ENCODE data around the gene EXT2. TPM values are rescaled to one million over a fixed set of nuclear protein-coding genes. Genes with fewer than 3 reads are reported as not detected.

The EXT2 gene
- total RNA-seq, 1 donor from 2014 or later = 67.7 TPM

GRCh38 chr11:44079376-44079775 lies 16.1 kb upstream of the EXT2 start:
- H3K79me2 ChIP-seq (ENCODE audit: insufficient read depth, low read length) = no peaks in the 10 kb centered on the region
- H3K9me3 ChIP-seq (ENCODE audit: insufficient read depth, low read depth, low read length) = no peaks in the 10 kb centered on the region
- no peaks in the 10 kb centered on the region for H3K27me3 ChIP-seq (ENCODE audit: insufficient read depth, low read length)
- Mint-ChIP-seq H3K27ac (ENCODE audit: unreplicated experiment) (peak overlapping the region; percentile 36), H3K27me3 (ENCODE audit: low read depth, unreplicated experiment) (peaks cover 4% of the 10 kb centered on the region), H3K4me1 (ENCODE audit: low read depth, unreplicated experiment) (no peaks in the 10 kb centered on the region), H3K9me3 (ENCODE audit: unreplicated experiment) (peaks cover 3% of the 10 kb centered on the region), H3K36me3 (ENCODE audit: low read depth, unreplicated experiment) (peaks cover 41% of the 10 kb centered on the region), H3K4me3 (ENCODE audit: unreplicated experiment) (peak overlapping the region; percentile 5)
- H3K4me1 ChIP-seq (ENCODE audit: insufficient read depth, low read length) = no peaks in the 10 kb centered on the region
- H4K20me1 ChIP-seq (ENCODE audit: insufficient read depth, low read length) = no peaks in the 10 kb centered on the region
- H3K27ac ChIP-seq (ENCODE audit: low read depth, low read length) = no peak overlapping the region
- no peak for DNase-seq (ENCODE audit: low read depth)
- H3K4me2 ChIP-seq (ENCODE audit: low read length) = no peak overlapping the region
- no peak for TF ChIP-seq EZH2 (IDR thresholded peaks at IDR 0.05; ENCODE audit: insufficient read depth, low read length)
- TF ChIP-seq, protein P1, sequence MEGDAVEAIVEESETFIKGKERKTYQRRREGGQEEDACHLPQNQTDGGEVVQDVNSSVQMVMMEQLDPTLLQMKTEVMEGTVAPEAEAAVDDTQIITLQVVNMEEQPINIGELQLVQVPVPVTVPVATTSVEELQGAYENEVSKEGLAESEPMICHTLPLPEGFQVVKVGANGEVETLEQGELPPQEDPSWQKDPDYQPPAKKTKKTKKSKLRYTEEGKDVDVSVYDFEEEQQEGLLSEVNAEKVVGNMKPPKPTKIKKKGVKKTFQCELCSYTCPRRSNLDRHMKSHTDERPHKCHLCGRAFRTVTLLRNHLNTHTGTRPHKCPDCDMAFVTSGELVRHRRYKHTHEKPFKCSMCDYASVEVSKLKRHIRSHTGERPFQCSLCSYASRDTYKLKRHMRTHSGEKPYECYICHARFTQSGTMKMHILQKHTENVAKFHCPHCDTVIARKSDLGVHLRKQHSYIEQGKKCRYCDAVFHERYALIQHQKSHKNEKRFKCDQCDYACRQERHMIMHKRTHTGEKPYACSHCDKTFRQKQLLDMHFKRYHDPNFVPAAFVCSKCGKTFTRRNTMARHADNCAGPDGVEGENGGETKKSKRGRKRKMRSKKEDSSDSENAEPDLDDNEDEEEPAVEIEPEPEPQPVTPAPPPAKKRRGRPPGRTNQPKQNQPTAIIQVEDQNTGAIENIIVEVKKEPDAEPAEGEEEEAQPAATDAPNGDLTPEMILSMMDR (IDR thresholded peaks at IDR 0.05; ENCODE audit: insufficient read depth, low read depth, low read length) = no peak
- H3K36me3 ChIP-seq (ENCODE audit: insufficient read depth, low read length) = no peaks in the 10 kb centered on the region
- no peak overlapping the region for H2AFZ ChIP-seq (ENCODE audit: low read depth, low read length)
- no peak overlapping the region for H3K4me3 ChIP-seq (ENCODE audit: insufficient read depth, low read depth, low read length)
- FAIRE-seq = no peak
- H3K9ac ChIP-seq (ENCODE audit: low read length) = no peak overlapping the region

DNA sequence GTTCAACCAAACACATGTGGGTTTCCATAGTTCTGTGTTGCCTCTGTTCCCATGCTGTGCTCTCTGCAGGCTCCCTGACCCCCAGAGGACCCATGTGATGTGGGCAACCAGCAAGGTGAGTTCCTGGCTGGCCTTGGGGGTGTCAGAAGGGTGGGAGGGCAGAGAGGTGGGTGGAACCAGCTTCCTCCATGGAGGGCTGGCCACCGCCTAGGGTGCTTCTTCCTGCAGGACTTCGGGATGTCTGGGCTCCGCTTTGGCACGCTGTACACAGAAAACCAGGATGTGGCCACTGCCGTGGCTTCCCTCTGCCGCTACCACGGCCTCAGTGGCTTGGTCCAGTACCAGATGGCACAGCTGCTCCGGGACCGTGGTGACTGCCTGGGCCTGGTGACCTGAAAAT lies 14.5 kb upstream of the EXT2 start:
- Mint-ChIP-seq H3K27me3 (ENCODE audit: low read depth, unreplicated experiment) (peaks cover 4% of the 10 kb centered on the region), H3K4me1 (ENCODE audit: low read depth, unreplicated experiment) (no peaks in the 10 kb centered on the region), H3K4me3 (ENCODE audit: unreplicated experiment) (no peak overlapping the region), H3K27ac (ENCODE audit: unreplicated experiment) (no peak overlapping the region), H3K36me3 (ENCODE audit: low read depth, unreplicated experiment) (peaks cover 32% of the 10 kb centered on the region), H3K9me3 (ENCODE audit: unreplicated experiment) (peaks cover 7% of the 10 kb centered on the region)
- no peak overlapping the region for H3K4me3 ChIP-seq (ENCODE audit: insufficient read depth, low read depth, low read length)
- no peaks in the 10 kb centered on the region for H3K36me3 ChIP-seq (ENCODE audit: insufficient read depth, low read length)
- H3K4me1 ChIP-seq (ENCODE audit: insufficient read depth, low read length) = no peaks in the 10 kb centered on the region
- H3K27me3 ChIP-seq (ENCODE audit: insufficient read depth, low read length) = no peaks in the 10 kb centered on the region
- no peaks in the 10 kb centered on the region for H3K79me2 ChIP-seq (ENCODE audit: insufficient read depth, low read length)
- FAIRE-seq = no peak
- H3K27ac ChIP-seq (ENCODE audit: low read depth, low read length) = no peak overlapping the region
- no peaks in the 10 kb centered on the region for H4K20me1 ChIP-seq (ENCODE audit: insufficient read depth, low read length)
- no peak overlapping the region for H3K4me2 ChIP-seq (ENCODE audit: low read length)
- no peak for DNase-seq (ENCODE audit: low read depth)
- TF ChIP-seq, protein P1 (IDR thresholded peaks at IDR 0.05; ENCODE audit: insufficient read depth, low read depth, low read length) = no peak
- no peak for TF ChIP-seq EZH2 (IDR thresholded peaks at IDR 0.05; ENCODE audit: insufficient read depth, low read length)
- H2AFZ ChIP-seq (ENCODE audit: low read depth, low read length) = no peak overlapping the region
- no peaks in the 10 kb centered on the region for H3K9me3 ChIP-seq (ENCODE audit: insufficient read depth, low read depth, low read length)
- H3K9ac ChIP-seq (ENCODE audit: low read length) = no peak overlapping the region

DNA sequence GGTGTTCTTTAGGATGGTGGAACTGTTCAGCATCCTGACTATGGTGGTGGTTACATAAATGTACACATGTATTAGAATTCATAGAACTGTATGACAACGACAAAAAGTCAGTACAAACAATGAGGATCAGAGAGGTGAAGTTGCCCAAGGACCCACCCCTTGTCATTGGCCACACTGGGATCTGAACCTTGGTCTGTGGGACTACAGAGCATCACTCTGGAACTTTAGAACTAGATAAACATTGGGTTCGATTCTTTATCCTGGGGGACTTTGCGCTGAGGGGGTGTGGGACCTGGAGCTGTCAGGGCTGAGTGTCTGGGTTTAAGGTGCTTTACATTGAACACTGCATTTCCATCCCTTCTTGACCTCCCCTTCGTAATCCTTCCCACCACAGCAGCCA lies 12.8 kb upstream of the EXT2 start:
- Histone ChIP-seq H3K4me1 (ENCODE audit: insufficient read depth, low read length) (no peaks in the 10 kb centered on the region), H3K9me3 (ENCODE audit: insufficient read depth, low read depth, low read length) (no peaks in the 10 kb centered on the region), H3K79me2 (ENCODE audit: insufficient read depth, low read length) (no peaks in the 10 kb centered on the region), H4K20me1 (ENCODE audit: insufficient read depth, low read length) (no peaks in the 10 kb centered on the region), H3K9ac (ENCODE audit: low read length) (no peak overlapping the region), H3K36me3 (ENCODE audit: insufficient read depth, low read length) (no peaks in the 10 kb centered on the region), H3K4me2 (ENCODE audit: low read length) (no peak overlapping the region), H3K4me3 (ENCODE audit: insufficient read depth, low read depth, low read length) (no peak overlapping the region), H3K27ac (ENCODE audit: low read depth, low read length) (no peak overlapping the region), H3K27me3 (ENCODE audit: insufficient read depth, low read length) (no peaks in the 10 kb centered on the region), H2AFZ (ENCODE audit: low read depth, low read length) (no peak overlapping the region)
- H3K36me3 Mint-ChIP-seq (ENCODE audit: low read depth, unreplicated experiment) = peaks cover 23% of the 10 kb centered on the region
- H3K4me1 Mint-ChIP-seq (ENCODE audit: low read depth, unreplicated experiment) = no peaks in the 10 kb centered on the region
- no peak for TF ChIP-seq EZH2 (IDR thresholded peaks at IDR 0.05; ENCODE audit: insufficient read depth, low read length)
- TF ChIP-seq, protein P1 (IDR thresholded peaks at IDR 0.05; ENCODE audit: insufficient read depth, low read depth, low read length) = no peak
- no peak overlapping the region for H3K27ac Mint-ChIP-seq (ENCODE audit: unreplicated experiment)
- DNase-seq (ENCODE audit: low read depth) (no peak), FAIRE-seq (no peak)
- peaks cover 7% of the 10 kb centered on the region for H3K9me3 Mint-ChIP-seq (ENCODE audit: unreplicated experiment)
- H3K27me3 Mint-ChIP-seq (ENCODE audit: low read depth, unreplicated experiment) = peaks cover 4% of the 10 kb centered on the region
- H3K4me3 Mint-ChIP-seq (ENCODE audit: unreplicated experiment) = no peak overlapping the region

All from astrocyte (in vitro differentiated cells and primary cell).